ENCODE results near the gene VAMP4. TPM values are rescaled to one million over a fixed set of nuclear protein-coding genes. Genes with fewer than 3 reads are reported as not detected.

The VAMP4 gene
- total and polyA plus RNA-seq, 10 of the 15 experiments (the other 5 are each of a cell fraction or from before 2014, with no cell fraction given), result 0.90 to 7.9 (median 4.3) TPM

DNA sequence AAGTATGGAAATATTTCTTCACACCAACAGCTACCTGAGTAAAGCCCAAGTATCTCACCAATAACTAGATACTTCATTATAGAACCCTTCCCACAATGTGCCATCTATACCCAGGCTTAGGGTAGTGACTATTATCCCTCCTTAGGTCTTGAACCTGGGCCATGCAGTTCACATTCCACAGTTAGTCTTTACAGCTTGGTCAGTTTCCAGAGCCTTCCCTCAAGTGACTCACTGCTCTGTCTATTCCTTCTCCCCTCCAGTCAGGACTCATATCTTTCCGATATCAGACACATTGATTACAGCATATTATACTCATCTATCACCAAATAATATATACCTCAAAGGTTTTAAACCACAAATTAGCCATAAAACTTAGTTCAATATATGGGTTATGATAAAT, 23.6 kb downstream of the VAMP4 start:
- Histone ChIP-seq H3K9me3 (replicated peaks; ENCODE audit: control insufficient read depth, insufficient read depth, low read length) (peaks cover 4% of the 10 kb centered on the region; the same call in 1 of the 3 replicates), H3K4me2 (ENCODE audit: control insufficient read depth, insufficient read depth) (no peak overlapping the region), H4K20me1 (ENCODE audit: control insufficient read depth, insufficient read depth) (no peaks in the 10 kb centered on the region), H3K27ac (ENCODE audit: control insufficient read depth, insufficient read depth) (no peak overlapping the region), H2AFZ (ENCODE audit: control insufficient read depth, low read depth, low read length) (no peak overlapping the region), H3K27me3 (replicated peaks in 1 of 2; ENCODE audit: control insufficient read depth in 2 of 2, insufficient read depth in 2 of 2, low read length in 1 of 2) (no peaks in the 10 kb centered on the region), H3K4me3 (no peak overlapping the region), H3K4me1 (ENCODE audit: control insufficient read depth, insufficient read depth, low read length) (no peaks in the 10 kb centered on the region), H3K36me3 (ENCODE audit: control insufficient read depth in 2 of 2, insufficient read depth in 2 of 2, low read length in 1 of 2) (no peaks in the 10 kb centered on the region), H3K9ac (ENCODE audit: control insufficient read depth, insufficient read depth, low read length) (no peak overlapping the region), H3K79me2 (ENCODE audit: control insufficient read depth, insufficient read depth, low read length) (no peaks in the 10 kb centered on the region)
- ChIA-PET RAD21 (ENCODE audit: unreplicated experiment) (interaction anchor here (0.6 to 1.4 kb wide), 4 partner anchors 8 to 233 kb away, joined by 3 to 4 read pairs (median 3); partner anchors contain the start of gene MYOC), CTCF (interaction anchor here (0.9 to 6.6 kb wide), 7 partner anchors 11 to 404 kb away, joined by 4 to 61 read pairs (median 6); partner anchors contain the start of genes FMO4, PRRC2C and VAMP4), POLR2A (interaction anchor here (1.0 kb wide), 1 partner anchor 124 kb away, joined by 3 read pairs; no protein-coding TSS in a partner anchor), SMC1A (ENCODE audit: uncharacterized antibody, unreplicated experiment) (interaction anchor here (0.9 to 8.0 kb wide), 8 partner anchors 11 to 187 kb away, joined by 3 to 49 read pairs (median 3); partner anchors contain the start of gene METTL13)
- FAIRE-seq (no peak), DNase-seq (ENCODE audit: low read depth, low spot score) (no peak), ATAC-seq (no peak)
- intact Hi-C loops (cut with micrococcal nuclease; ENCODE audit: unreplicated experiment) (loop anchor here (5.0 to 10.0 kb wide), 2 partner anchors 146 to 233 kb away; partner anchors contain the start of gene PRRC2C), in situ Hi-C loops (cut with MboI) (no loop called here)
- 100% methylated on average over 1 of the region's 1 CpG for WGBS (ENCODE audit: insufficient coverage, insufficient replicate concordance, low lambda C conversion rate, missing lambda C conversion rate)
- BruUV-seq (replicated peaks), result no TSS peak
- TF ChIP-seq MTA2 (IDR thresholded peaks at IDR 0.05; ENCODE audit: low read depth) (no peak), POLR2AphosphoS2 (IDR thresholded peaks at IDR 0.05; ENCODE audit: low read depth, low read length) (no peak), CBX5 (IDR thresholded peaks at IDR 0.05; ENCODE audit: low read depth) (no peak), CHD2 (IDR thresholded peaks at IDR 0.05; ENCODE audit: borderline replicate concordance, low read depth, low read length) (no peak), CHD4 (IDR thresholded peaks at IDR 0.05) (no peak), NFIC (IDR thresholded peaks at IDR 0.05; ENCODE audit: low read depth, low read length) (no peak), ATF7 (IDR thresholded peaks at IDR 0.05; ENCODE audit: low read depth) (no peak), MYC (IDR thresholded peaks at IDR 0.05; ENCODE audit: insufficient read depth, insufficient read length, insufficient replicate concordance, low read length, severe bottlenecking) (no peak), BMI1 (IDR thresholded peaks at IDR 0.05; ENCODE audit: borderline replicate concordance) (no peak), RAD51 (IDR thresholded peaks at IDR 0.05) (no peak), SUPT20H (IDR thresholded peaks at IDR 0.05; ENCODE audit: borderline replicate concordance, control insufficient read depth, low read depth, low read length) (no peak)
- TF ChIP-seq, protein P1, sequence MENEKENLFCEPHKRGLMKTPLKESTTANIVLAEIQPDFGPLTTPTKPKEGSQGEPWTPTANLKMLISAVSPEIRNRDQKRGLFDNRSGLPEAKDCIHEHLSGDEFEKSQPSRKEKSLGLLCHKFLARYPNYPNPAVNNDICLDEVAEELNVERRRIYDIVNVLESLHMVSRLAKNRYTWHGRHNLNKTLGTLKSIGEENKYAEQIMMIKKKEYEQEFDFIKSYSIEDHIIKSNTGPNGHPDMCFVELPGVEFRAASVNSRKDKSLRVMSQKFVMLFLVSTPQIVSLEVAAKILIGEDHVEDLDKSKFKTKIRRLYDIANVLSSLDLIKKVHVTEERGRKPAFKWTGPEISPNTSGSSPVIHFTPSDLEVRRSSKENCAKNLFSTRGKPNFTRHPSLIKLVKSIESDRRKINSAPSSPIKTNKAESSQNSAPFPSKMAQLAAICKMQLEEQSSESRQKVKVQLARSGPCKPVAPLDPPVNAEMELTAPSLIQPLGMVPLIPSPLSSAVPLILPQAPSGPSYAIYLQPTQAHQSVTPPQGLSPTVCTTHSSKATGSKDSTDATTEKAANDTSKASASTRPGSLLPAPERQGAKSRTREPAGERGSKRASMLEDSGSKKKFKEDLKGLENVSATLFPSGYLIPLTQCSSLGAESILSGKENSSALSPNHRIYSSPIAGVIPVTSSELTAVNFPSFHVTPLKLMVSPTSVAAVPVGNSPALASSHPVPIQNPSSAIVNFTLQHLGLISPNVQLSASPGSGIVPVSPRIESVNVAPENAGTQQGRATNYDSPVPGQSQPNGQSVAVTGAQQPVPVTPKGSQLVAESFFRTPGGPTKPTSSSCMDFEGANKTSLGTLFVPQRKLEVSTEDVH (IDR thresholded peaks at IDR 0.05; ENCODE audit: low read depth, partially characterized antibody), result no peak
- TF ChIP-seq, protein P2, sequence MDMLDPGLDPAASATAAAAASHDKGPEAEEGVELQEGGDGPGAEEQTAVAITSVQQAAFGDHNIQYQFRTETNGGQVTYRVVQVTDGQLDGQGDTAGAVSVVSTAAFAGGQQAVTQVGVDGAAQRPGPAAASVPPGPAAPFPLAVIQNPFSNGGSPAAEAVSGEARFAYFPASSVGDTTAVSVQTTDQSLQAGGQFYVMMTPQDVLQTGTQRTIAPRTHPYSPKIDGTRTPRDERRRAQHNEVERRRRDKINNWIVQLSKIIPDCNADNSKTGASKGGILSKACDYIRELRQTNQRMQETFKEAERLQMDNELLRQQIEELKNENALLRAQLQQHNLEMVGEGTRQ (IDR thresholded peaks at IDR 0.05; ENCODE audit: borderline replicate concordance, low read depth, low read length), result no peak
- TF ChIP-seq, protein P3, sequence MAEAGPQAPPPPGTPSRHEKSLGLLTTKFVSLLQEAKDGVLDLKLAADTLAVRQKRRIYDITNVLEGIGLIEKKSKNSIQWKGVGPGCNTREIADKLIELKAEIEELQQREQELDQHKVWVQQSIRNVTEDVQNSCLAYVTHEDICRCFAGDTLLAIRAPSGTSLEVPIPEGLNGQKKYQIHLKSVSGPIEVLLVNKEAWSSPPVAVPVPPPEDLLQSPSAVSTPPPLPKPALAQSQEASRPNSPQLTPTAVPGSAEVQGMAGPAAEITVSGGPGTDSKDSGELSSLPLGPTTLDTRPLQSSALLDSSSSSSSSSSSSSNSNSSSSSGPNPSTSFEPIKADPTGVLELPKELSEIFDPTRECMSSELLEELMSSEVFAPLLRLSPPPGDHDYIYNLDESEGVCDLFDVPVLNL (IDR thresholded peaks at IDR 0.05; ENCODE audit: low read depth, low read length), result no peak
- TF ChIP-seq, protein P4, sequence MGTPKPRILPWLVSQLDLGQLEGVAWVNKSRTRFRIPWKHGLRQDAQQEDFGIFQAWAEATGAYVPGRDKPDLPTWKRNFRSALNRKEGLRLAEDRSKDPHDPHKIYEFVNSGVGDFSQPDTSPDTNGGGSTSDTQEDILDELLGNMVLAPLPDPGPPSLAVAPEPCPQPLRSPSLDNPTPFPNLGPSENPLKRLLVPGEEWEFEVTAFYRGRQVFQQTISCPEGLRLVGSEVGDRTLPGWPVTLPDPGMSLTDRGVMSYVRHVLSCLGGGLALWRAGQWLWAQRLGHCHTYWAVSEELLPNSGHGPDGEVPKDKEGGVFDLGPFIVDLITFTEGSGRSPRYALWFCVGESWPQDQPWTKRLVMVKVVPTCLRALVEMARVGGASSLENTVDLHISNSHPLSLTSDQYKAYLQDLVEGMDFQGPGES (IDR thresholded peaks at IDR 0.05), result no peak
